ENCODE results near the gene HEMK1.

DNA sequence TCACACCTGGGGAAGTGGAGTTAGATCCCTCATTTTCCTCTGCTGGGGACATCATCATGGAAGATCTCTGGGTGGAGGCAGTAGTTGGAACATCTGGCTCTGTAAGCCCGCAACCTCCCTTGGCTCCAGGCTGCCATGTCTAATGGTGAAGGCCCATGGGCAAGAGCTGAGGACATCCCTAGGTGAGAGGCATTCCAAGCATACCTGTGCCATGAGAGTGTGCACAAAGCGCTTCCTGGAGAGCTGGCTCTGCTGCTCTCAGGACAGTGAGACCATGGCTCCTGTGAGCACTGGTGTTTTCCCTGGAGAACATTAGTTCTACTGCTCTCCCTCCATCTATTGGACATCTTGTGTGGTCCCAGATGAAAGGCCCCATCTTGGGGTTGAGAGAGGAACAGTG is 55.3 kb downstream of the HEMK1 start:
- no peak for TF ChIP-seq POLR2A (IDR thresholded peaks at IDR 0.05)
- TF ChIP-seq, protein P1, sequence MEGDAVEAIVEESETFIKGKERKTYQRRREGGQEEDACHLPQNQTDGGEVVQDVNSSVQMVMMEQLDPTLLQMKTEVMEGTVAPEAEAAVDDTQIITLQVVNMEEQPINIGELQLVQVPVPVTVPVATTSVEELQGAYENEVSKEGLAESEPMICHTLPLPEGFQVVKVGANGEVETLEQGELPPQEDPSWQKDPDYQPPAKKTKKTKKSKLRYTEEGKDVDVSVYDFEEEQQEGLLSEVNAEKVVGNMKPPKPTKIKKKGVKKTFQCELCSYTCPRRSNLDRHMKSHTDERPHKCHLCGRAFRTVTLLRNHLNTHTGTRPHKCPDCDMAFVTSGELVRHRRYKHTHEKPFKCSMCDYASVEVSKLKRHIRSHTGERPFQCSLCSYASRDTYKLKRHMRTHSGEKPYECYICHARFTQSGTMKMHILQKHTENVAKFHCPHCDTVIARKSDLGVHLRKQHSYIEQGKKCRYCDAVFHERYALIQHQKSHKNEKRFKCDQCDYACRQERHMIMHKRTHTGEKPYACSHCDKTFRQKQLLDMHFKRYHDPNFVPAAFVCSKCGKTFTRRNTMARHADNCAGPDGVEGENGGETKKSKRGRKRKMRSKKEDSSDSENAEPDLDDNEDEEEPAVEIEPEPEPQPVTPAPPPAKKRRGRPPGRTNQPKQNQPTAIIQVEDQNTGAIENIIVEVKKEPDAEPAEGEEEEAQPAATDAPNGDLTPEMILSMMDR (IDR thresholded peaks at IDR 0.05): no peak

All from esophagus squamous epithelium (tissue), 4 donors.